Activated CD4-positive, alpha-beta T cell treated with anti-CD3 and anti-CD28 coated beads for 1 hour (primary cell): ENCODE measurements around the gene WNK4.

Experiments
- DNase-seq: peaks from one replicate; pipeline ENCODE4 v3.0.0-alpha.2; 2020

Gene WNK4

DNA sequence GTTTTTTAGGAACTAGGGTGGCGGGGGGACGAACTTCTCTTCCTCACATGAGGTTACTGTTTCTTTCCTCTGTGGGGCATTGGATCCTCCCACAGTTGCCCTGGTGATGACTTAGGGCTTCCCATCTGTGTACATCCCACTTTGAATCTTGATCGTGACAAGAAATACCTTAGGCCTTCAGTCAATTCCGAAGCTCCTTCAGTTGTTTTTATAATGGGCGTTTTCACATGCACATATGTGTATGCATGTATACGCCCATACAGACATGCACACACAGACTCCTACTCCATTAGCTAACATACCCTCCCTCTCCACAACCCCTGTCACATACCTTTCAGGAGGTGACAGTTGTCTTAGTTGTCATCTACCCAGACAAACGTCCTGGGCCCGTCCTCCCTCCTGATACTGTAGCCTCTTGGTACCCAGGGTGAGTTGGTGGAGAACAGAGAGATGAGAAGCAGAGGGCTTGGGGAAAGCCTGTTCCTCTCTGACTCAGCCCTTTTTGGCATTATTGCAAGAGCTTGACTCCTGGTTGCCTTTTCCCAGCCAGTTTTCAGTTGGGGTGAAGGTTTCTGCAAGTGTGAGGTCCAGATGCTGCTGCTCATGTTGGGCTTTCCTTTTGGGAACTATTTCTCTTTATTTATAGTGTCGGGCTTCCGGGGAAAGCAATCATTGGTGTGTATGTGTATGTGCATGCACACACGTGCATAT lies 61.7 kb downstream of the WNK4 start:
- no peak for DNase-seq

DNA sequence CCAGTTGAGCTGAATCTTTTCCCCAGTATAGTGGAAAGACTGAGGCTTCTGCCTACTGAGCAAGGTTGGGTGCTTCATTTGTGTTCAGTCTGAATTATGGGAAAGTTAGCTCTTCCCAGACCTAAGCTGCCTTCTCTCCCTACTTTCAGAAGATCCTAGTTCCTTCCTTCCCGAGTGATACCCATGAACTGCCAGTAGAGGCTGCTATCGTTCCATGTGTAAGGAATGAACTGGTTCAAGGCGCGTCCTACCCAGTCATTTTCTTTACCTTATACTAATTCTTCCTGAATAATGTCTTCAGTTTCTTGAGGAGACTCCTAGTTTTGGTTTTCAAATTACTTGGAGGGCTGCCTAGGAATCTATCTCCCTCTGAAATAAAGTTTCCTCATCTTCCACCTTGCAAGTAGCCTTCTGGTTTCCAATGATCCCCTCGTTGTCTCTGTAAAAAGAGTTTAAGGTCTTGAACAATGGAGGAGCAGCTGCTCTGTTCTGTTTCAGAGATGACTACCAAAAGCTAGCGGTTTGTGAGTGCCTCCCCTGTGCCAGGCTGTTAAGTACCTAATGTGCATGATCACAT lies 63.0 kb downstream of the WNK4 start:
- DNase-seq, result no peak

DNA sequence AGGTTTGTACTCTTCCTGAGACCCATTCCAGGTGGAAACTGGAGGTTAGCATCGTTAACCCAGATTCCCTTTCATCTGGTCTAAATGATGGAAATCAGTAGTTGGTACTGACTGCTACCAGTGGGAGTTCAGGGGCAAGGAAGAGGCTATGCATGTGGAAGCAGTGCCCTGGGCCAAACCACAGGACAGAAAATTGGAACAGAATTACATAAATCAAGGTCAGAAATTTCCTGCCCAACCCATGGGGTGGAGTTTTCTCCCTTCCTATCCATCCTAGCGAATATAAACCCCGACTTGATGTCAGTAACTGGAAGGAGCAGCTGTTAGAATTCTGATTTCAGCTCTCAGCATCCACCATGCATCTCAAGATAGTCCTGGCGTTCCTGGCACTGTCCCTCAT lies 63.9 kb downstream of the WNK4 start, which contains the start of gene AOC2:
AOC2 (plus strand) TSS at position 310 of the 400 bp plus-strand sequence; CDS start at position 357, 47 bp downstream.
- no peak for DNase-seq

DNA sequence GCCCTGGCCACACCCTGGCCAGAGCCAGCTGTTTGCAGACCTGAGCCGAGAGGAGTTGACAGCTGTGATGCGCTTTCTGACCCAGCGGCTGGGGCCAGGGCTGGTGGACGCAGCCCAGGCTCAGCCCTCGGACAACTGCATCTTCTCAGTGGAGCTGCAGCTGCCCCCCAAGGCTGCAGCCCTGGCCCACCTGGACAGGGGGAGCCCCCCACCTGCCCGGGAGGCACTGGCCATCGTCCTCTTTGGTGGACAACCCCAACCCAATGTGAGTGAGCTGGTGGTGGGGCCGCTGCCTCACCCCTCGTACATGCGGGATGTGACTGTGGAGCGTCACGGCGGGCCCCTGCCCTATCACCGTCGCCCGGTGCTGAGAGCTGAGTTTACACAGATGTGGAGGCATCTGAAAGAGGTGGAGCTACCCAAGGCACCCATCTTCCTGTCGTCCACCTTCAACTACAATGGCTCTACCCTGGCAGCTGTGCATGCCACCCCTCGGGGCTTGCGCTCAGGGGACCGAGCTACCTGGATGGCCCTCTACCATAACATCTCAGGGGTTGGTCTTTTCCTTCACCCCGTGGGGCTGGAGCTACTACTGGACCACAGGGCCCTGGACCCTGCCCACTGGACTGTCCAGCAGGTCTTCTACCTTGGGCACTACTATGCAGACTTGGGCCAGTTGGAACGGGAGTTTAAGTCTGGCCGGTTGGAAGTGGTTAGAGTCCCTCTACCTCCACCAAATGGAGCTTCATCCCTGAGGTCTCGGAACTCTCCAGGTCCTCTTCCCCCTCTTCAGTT lies 64.5 kb downstream of the WNK4 start:
- no peak for DNase-seq

DNA sequence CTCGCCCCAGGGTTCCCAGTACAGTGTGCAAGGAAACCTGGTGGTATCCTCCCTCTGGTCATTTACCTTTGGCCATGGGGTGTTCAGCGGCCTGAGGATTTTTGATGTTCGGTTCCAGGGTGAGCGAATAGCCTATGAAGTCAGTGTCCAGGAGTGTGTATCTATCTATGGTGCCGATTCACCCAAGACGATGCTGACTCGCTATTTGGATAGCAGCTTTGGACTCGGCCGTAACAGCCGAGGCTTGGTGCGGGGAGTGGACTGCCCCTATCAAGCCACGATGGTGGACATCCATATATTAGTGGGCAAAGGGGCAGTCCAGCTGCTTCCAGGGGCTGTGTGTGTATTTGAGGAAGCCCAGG lies 65.1 kb downstream of the WNK4 start:
- no peak for DNase-seq

DNA sequence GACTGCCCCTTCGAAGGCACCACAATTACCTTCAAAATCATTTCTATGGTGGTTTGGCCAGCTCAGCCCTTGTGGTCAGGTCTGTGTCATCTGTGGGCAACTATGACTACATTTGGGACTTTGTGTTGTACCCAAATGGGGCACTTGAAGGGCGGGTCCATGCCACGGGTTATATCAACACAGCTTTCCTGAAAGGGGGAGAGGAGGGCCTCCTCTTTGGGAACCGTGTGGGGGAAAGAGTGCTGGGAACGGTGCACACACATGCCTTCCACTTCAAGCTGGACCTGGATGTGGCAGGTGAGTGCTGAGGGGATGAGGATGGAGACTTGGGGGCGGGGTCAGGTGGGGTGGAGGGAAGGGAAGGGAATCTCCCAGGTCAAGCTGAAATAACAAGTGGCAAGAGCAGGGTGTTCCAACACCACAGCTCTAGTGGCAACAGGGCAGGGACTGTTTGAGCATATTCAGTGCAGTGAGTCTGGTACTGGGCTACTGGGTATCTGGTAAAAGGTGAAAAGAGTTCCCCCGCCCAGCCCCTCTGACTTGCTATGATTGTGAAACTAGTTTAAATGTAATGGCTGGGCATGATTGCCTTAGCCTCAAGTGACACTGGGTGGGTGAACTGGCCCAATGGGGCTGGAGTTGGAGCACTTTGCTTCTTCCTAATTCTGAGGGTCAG lies 65.6 kb downstream of the WNK4 start:
- DNase-seq, result no peak
